Ramos (cell line): ENCODE results near the gene MED26.
"Not testable (repeated sequence)": the region's sequence is repeated elsewhere in the genome, so short reads cannot be mapped to it uniquely, and the experiment has no call there.

Source experiments
- in situ Hi-C: fragments of 300-500 bp; cut with MboI; formaldehyde crosslinking; loops from one replicate; pipeline ENCODE4 v1.14.3; 2022; ENCODE audit warnings: low sequenced_read_pairs; ENCODE audit not compliant: unreplicated experiment

Gene MED26

DNA sequence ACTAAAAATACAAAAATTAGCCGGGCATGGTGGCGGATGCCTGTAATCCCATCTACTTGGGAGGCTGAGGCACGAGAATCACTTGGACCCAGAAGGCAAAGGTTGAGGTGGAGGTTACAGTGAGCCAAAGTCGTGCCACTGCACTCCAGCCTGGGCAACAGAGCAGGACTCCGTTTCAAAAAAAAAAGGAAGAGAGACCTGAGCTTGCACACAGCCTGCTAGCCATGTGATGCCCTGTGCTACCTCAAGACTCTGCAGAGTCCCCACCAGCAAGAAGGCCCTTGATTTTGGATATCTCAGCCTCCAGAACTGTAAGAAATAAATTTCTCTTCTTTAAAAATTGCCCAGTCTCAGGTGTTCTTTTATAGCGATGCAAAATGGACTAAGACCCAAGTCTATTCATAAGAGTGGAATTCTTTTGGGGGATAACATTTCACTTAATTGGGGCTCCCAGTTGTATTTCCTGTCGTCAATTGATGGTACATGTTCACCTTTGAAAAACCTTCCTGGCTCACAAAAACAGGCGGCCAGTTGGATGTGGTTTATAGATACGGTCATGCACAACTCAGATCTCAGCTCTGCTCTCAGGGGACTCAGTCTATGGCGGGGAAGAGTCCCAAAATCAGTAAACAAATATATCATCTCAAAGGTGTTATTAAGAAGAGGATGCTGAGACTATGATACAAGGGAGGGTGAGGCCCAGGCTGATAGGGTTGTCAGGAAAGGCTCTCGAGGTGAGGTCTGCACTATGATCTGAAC is 83.4 kb downstream of the MED26 start:
- in situ Hi-C loops = no loop called here

DNA sequence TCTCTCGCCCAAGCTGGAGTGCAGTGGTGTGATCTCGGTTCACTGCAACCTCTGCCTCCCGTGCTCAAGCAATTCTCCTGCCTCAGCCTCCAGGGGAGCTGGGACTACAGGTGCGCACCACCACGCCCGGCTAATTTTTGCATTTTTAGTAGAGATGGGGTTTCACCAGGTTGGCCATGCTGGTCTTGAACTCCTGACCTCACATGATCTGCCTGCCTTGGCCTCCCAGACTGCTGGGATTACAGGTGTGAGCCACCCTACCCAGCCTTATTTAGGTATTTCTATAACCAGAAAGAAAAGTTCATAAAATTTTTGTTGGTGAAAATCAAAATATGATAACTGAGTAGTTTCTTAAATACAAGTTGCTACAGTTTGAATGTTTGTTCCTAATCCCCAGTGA is 84.3 kb downstream of the MED26 start:
- in situ Hi-C loops = not testable (repeated sequence)

DNA sequence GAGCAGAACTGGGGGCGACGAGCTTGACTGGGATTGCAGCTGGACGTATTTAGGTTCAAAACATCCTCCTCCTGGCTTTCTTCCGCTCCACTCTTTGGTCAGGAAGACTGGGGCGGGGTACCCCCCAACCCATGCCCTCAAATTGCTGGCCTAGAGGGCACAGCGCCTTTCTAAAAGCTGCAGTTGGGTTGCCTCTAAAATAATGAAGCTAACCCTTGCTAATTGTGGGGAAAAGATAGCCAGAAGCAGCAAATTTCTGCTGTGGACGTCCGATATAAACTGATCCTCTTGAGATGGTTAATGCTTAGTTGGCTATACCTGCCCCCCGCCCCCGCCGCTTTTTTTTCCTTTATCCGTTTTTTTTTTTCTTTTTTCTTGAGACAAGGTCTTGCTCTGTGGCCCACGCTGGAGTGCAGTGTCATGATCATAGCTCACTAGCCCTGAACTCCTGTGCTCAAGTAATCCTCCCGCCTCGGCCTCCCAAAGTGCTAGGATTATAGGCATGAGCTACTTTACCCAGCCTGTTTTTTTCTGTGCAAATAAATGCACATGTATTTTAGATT is 85.0 kb downstream of the MED26 start:
- in situ Hi-C loops = no loop called here

DNA sequence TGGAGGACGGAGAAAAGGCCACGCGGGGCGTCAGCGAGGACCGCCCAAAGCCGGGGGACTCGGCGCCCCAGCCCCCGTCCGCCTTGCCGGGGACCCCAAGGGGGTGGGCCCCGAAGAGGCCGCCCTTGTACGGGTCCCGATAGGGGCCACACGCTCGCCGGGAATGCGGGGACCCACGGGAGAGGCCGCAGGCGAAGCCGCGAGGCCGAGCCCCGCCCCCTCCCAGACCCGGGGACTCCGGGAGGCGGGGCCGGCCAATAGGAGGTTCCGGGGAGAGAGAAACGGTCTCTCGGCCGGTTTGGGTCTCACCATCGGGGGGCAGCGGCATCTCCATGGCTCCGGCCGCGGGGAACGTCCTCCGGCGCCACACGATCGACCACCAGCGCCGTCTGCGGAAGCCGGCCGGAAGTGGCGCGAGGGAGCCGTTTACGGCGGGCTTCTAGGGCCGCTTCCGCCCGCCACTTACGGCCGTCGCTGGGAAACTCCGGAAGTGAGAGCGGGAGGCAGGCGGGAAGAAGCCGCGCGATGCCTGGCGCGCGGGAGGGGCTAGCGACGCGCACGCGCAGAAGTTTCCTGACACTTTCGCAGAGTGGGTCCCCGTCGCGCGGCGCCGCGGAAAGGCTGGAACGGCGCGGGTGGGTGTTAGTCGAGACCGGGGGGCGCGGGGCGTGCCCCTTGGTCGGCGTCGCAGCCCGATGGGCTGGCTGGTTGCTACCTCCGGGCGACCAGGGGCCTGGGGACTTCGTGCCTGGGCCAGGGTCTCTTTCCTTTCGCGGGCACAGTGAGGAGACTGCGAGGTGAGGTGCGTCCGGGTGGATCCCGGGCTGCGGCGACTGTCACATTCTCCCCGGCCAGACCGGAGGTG is 85.7 kb downstream of the MED26 start, which contains the start of gene CHERP:
CHERP (minus strand) TSS at position 393 of the 865 bp plus-strand sequence; CDS start at position 334, 59 bp downstream.
- in situ Hi-C loops = no loop called here

DNA sequence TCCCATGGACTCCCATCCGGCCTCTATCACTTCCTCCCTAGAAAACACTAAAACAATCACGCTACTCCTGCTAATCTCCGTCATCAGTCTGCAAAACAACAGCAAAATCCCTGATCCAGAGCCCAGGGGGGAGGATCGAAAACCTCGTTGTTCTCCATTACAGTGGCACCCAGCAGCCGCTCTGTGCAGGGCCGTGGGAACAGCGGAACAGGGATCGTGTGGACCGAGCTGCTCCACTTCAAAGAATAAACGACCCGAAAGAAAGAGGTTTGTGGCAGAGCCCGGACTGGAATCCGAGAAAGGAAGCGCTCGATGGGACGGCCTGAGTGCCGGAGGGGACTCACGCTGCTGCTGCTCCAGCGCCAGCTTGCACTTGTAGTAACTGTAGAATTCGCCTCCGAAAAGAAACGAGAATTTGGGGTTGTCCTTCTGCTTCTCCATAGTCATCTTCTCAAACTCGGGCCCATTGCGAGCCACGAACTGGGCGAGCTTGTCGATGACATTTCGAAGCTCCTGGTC is 86.4 kb downstream of the MED26 start:
- in situ Hi-C loops = no loop called here

DNA sequence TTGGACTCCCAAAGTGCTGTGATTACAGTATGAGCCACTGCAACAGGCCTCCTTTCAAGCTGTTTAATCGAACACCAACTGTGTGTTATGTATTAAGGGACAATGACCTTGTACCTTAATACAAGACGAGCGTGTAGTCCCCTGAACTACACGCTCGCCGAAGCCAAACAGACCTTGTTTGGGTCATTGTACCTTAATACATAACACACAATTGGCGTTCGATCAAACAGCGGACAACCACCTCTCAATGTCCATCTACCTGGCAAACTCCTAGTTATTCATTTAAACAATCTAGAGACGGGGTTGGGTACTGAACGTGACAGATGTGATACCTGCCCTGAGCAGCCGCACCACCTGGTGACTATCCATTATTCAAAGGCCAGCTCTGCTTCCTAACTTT is 87.1 kb downstream of the MED26 start:
- in situ Hi-C loops = no loop called here

DNA sequence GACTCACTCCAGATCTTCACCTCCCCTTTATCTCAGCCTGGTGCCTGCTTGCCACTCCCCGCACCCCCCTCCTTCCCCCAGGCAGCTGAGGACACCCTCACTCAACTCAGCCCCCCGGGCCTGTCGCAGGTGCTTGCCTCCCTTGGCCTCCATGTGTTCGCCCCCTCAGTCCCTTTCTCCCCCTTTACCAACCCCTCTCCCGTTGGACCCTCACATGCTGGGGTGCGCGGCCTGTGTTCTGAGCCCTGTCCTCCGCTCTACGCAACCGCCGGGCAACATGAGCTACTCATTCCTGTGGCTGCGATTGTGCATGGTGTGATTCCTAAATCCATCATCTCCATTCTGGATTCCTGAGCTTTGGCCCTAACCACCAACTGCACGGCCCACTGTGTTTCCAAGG is 90.9 kb downstream of the MED26 start:
- in situ Hi-C loops = no loop called here

DNA sequence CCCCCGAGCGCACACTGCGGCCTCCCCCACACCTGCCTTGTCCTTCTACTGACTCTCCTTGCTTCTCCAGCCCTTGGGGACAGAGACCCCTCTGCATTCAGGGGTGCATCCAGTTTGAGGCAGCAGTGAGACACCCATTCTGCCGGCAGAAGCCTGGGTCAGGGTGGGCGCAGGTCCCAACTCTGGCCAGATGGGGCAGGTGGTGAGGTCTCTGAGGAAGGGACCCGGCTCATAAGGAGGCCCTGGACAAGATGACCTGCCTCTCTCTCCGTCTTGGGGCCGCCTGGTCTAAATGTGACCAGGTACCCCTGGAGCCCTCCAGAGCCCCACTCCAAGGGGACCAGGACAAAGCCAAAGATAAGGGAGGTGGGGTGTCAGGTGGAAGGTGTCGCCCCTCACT is 91.9 kb downstream of the MED26 start:
- in situ Hi-C loops = no loop called here

DNA sequence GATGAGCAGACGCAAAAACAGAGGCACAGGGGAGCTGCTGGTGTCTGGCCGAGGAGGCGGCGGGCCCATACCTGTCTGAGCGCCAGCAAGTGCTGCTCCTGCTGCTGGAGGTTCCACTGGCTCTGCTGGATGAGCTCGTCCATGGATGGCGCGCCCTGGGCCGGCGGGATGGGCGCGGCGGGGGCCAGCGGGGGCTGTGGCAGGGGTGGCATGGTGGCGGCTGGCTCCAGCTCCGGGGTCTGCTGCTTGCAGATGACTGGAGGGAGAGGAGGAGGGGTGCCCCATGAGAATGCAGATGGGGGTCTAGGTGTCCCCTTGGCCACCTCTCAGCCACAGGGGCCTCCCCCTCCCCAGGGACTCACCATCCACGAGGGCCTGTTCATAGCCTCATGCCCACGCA is 92.6 kb downstream of the MED26 start:
- in situ Hi-C loops = no loop called here

DNA sequence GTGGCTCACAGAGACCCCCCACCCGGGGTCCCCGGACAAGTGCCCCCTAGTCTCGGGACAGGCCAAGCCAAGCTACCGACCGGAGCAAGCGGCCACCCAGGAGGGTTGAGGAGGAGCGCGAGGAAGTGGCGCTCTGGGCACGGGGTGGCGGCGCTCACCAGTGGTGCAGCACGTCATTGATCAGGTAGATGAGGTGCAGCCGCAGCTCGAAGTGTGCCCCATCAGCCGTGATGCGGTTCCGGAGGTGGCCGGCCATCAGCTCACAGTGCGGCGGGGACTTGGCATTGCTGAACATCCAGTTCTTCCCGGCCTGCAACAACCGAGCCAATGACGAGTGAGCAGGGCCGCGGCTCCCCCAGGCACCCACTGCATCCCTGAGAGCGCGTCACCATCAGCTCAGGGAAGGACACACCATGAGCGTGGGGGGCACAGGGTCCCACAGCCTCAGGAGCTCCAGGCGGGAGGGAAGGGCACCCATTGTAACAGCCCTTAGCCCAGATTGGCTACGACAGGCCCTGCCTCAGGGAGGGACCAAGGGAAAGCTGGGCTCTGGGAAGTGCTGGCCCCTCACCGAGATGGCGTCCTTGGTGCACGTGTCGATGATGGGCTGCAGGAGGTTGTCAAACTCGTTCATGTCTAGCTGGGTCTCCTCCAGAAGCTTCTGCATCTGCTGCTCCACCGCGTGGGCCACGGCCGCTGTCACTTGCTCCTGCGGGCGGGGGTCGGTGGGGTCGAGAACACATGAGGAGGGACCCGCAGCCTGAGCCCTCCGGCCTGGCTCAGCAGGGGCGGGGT is 95.4 kb downstream of the MED26 start:
- in situ Hi-C loops = no loop called here

DNA sequence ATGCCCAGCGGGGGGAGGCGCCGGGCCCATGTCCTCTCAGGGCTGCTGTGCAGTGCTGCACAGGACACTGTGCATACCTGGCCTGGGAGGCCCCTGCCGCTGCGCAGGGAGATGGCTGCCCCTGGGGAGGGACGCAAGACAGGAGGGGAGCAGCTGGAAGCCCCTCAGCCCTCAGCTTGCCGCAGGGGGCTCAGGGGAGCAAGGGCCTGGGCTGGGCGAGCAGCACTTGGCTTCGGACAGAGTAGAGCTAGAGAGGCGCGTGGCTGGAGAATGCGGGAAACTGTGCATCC is 96.7 kb downstream of the MED26 start:
- in situ Hi-C loops = no loop called here

DNA sequence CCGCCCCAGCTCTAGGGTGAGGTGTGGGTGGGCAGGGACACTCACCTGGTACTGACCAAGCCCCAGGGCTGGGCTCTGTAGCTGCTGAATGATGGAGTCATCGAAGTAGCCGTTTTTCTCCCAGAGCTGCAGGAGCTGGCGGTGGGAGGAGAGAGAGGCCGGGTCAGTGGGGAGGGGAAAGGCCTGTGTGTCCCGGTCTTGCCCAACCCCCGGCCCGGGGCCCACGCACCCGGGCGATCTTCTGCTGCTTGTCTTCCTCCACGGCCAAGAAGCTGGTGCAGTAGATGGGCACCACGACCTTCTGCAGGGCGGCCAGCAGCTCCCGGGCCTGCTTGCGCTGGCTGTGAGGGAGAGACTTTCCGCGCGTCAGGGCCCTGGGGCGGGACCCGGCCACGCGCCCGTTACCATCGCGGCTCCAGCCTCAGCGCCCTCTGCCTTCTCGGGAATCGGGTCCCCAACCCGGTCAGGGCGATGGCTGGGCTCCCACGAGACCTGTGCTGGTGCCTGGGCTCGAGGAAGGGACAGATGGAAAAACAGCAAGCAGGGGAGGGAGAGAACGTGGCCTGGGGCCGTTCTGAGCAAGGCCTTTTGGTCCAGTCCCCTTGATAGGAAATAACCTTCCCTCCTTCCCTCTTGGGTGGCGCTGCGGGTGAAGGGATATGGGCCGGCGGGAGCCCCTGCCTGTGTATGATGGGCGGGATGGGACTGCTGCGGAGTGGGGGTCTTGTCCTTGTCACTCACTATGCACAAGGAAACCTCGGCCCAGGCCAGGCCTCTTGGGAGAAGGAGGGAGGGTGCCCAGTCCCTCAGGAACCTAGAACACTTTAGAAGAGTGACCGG is 97.2 kb downstream of the MED26 start:
- in situ Hi-C loops = no loop called here

DNA sequence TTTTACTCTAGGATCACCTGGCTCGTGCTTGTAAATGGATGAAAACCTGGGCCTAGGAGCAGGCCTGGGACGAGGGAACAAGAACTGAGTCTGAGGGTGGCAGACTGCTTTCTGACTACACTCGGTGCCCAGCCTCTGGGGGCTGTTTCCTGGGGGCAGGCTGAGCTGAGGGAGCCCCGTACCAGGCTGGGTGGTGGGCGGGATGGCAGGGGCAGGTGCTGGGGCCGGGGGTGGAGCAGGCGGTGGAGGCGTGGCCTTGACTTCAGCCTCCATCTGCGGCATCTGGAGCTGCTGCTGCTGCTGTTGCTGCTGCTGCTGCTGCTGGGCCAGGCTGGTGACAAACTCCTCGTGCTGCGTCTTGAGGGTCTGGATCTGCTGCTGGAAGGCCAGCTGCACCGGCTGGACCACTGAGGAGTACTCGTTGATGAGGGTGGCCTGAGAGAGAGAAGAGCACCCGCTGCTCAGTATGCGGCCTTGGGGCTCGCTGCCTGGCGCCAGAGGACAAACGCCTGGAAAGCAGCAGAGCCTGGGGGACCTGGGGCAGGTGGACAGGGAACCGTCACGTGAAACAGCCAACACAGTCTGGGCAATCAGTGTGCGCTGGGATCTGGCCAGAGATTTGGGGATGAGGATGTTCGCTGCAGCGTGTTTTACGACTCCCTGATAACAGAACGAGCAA is 98.4 kb downstream of the MED26 start:
- in situ Hi-C loops = no loop called here

DNA sequence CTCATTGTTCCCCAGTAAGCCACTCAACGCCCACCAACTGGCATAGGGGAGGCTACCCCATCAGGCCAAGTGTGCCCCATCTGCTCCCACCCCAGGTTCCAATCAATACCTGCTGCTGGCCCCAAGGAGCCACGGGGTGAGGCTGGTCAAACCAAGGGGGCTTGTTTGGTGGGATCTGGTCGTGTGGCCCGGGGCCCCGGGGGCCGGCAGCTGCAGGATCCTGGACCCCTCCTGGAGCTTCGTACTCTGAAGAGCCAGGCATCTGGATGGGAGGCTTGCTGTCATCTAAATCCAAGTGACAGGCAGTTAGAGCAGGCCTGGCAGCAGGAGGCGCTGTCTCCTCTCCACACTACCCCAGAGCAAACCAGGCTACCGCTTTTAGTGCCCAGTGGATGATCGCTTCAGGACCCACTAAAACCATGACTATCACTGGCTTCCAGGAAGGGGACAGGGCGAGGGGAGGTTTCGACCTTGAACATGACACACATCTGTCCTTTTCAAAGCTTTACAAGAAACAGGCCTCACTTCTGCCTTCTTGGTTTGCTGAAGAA is 100.0 kb downstream of the MED26 start:
- in situ Hi-C loops = no loop called here

DNA sequence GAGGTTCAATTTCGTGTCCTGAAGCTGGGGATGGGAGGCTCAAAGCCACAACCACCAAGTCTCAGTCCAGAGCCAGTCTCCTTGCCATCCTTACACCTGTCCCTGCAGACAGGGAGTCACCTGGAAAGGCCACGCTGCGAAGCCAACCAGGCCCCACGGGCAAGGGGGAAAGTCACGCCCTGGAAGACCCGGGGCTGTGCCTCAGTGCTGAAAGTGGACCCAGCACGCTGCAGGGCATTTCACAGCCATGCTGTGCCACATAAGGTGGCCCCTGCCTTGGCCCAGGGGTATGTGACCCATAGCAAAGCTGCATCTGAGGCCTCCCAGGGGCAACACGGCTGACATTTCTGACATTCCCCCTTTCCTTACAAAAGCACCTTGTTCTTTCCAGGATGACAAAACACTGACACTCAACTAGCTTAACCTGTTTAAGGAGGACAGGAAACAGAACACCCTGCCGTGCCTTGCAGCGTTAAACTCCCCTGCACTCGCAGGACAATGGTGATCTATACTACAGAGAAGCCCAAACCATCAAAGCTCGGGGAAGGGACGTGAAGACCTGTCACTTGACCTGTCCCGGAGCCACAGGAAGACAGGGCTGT is 100.6 kb downstream of the MED26 start:
- in situ Hi-C loops = no loop called here

DNA sequence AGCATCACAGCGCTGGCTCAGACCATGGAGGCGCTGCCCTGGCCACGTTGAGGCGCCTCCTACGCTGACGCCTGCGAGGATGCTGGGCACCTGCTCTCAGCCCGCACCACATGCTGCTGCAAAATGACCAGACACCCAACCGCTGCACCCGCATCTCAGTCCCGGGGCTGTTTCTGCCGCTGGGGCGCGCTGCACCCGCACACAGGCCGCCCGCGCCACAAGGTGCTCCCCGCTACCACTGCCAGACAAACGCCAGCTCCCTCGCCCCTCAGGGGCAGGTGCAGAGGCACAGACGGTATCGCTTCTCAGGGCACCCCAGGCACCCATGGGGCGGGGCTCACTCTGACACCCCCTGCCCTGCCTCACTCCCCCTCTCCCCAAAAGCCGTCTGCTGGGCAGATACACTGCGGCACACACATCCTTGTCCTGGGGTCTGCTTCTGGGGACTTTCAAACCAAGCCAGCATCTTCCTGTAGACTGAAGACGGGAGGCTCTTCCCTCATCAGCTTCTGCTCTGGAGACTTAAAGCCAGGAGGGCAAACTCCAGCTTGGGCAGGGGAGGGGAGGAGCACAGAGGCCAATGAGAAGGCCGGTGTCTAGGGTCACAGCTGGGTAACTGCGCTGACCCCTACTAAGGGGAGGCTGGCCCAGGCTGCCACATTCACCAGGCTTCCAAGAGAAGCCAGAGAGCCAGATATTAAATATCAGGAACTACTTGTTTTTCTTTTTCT is 102.1 kb downstream of the MED26 start:
- in situ Hi-C loops = no loop called here

DNA sequence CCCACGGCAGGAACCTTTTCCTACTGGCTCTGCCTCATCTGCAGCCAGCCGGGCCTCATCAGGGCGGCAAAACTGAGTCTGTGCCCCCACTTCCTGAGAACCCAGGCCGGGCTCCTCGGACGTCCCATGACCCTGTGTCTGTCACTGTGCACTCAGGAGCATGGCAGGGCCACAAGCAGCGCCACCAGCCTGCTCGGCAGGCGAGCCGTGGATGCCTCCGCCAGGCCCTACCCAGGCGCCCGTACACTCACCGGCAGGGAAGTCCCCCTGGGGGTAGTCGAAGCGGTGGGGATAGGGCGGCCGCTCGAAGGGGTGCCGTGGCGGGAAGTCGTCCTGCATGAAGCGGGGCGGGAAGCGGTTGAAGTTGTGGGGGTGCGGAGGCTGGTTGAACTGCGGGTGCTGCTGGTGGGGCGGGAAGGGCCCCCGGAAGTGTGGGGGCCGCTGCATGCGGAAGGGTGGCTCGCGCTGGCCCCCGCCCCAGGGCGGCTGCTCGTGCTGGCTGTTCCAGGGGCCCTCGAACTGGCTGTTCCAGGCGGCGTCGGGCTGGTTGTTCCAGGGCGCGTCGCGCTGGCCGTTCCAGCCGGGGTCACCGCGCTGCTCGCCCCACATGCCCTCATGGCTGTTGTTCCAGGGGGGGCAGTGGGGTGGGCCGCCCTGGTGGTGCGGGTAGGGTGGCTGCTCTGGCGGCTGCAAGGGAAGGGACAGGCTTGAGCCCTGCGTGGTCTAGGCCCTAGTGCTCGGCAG is 102.8 kb downstream of the MED26 start:
- in situ Hi-C loops = no loop called here
